Measurements from ENCODE around the gene ACO2. TPM values are rescaled to one million over a fixed set of nuclear protein-coding genes. Genes with fewer than 3 reads are reported as not detected.

Gene ACO2
- total RNA-seq, 1 experiment from 2014 or later = 76.7 TPM

DNA sequence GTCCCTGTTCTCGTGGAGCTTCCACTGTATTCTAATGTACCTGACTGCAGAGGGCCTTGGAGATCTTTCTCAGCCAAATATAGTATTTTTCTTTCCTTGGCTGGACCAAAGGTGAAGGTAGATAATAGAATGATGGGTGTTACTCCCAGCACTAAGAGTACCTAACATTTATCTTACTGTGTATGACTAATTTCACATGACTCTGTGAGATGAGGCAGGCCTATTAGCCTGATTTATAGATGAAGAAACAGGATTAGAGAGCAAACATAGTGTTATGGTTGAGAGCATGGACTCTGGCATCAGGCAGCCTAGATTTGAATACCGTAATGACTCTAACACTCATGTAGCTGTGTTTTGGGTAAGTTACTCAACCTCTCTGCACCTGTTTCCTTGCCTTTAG lies 2.7 kb downstream of the ACO2 start:
- H3K9me3 ChIP-seq (ENCODE audit: insufficient read depth, low read depth) = no peaks in the 10 kb centered on the region
- POLR2A ChIA-PET (ENCODE audit: unreplicated experiment) = no interaction called here
- TF ChIP-seq EZH2 (IDR thresholded peaks at IDR 0.05; ENCODE audit: low read depth) = no peak
- TF ChIP-seq, protein P1, sequence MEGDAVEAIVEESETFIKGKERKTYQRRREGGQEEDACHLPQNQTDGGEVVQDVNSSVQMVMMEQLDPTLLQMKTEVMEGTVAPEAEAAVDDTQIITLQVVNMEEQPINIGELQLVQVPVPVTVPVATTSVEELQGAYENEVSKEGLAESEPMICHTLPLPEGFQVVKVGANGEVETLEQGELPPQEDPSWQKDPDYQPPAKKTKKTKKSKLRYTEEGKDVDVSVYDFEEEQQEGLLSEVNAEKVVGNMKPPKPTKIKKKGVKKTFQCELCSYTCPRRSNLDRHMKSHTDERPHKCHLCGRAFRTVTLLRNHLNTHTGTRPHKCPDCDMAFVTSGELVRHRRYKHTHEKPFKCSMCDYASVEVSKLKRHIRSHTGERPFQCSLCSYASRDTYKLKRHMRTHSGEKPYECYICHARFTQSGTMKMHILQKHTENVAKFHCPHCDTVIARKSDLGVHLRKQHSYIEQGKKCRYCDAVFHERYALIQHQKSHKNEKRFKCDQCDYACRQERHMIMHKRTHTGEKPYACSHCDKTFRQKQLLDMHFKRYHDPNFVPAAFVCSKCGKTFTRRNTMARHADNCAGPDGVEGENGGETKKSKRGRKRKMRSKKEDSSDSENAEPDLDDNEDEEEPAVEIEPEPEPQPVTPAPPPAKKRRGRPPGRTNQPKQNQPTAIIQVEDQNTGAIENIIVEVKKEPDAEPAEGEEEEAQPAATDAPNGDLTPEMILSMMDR (conservative IDR thresholded peaks at IDR 0.05) = no peak

DNA sequence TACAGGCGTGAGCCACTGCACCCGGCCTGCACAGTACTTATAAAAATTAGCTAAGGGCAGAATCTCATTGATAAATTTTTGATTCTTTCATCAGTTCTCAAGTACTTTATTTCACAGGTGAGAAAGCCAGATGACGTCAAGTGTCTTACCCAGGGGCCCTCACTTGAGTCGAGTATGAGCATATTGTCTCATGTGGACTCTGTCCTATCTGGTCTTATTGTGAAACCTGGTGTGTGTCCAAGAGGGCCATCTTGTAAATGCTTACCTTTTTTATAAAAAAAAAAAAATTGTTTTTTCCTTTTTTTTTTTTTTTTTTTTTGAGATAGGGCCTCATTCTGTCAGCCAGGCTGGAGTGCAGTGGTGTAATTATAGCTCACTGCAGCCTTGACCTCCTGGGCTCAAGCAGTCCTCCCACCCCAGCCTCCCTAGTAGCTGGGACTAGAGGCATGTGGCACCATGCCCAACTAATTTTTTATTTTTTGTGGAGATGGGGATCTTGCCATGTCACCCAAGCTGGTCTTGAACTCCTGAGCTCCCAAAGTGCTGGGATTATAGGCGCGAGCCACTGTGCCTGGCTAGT lies 6.0 kb downstream of the ACO2 start:
- TF ChIP-seq EZH2 (IDR thresholded peaks at IDR 0.05; ENCODE audit: low read depth) = no peak
- TF ChIP-seq, protein P1 (conservative IDR thresholded peaks at IDR 0.05) = no peak
- Histone ChIP-seq H3K4me2 (no peak overlapping the region), H3F3A (ENCODE audit: insufficient read depth, low read depth) (peaks cover 12% of the 10 kb centered on the region; the same call in 1 of the 2 replicates), H3K27ac (no peak overlapping the region), H3K9me2 (ENCODE audit: insufficient read depth) (no peaks in the 10 kb centered on the region), H3K79me2 (ENCODE audit: low read depth) (peaks cover 95% of the 10 kb centered on the region), H4K20me1 (ENCODE audit: insufficient read depth) (peaks cover 62% of the 10 kb centered on the region), H3K27me3 (ENCODE audit: insufficient read depth, low read depth) (no peaks in the 10 kb centered on the region), H3K36me3 (ENCODE audit: low read depth) (peaks cover 12% of the 10 kb centered on the region; the same call in 1 of the 2 replicates), H3K9me3 (ENCODE audit: insufficient read depth, low read depth) (no peaks in the 10 kb centered on the region), H3K4me3 (no peak overlapping the region), H3K4me1 (replicated peaks; ENCODE audit: insufficient read depth) (peaks cover 13% of the 10 kb centered on the region), H2AFZ (no peak overlapping the region)
- no peak for DNase-seq
- CTCF ChIA-PET = interaction anchor here (0.7 kb wide), 2 partner anchors 18 to 189 kb away, joined by 5 to 7 read pairs; no protein-coding TSS in a partner anchor
- BruUV-seq (replicated peaks) = no TSS peak
- intact Hi-C loops (cut with micrococcal nuclease; ENCODE audit: unreplicated experiment) = no loop called here
- POLR2A ChIA-PET (ENCODE audit: unreplicated experiment) = no interaction called here

More for the DNA sequence above, 2.7 kb downstream of the ACO2 start:
- Histone ChIP-seq H3K9me2 (ENCODE audit: insufficient read depth) (no peaks in the 10 kb centered on the region), H3K27ac (no peak overlapping the region), H3F3A (ENCODE audit: insufficient read depth, low read depth) (peaks cover 12% of the 10 kb centered on the region; the same call in 1 of the 2 replicates), H4K20me1 (ENCODE audit: insufficient read depth) (peaks cover 30% of the 10 kb centered on the region), H3K36me3 (ENCODE audit: low read depth) (peaks cover 25% of the 10 kb centered on the region), H2AFZ (no peak overlapping the region), H3K4me1 (replicated peaks; ENCODE audit: insufficient read depth) (peaks cover 25% of the 10 kb centered on the region), H3K27me3 (ENCODE audit: insufficient read depth, low read depth) (no peaks in the 10 kb centered on the region), H3K4me3 (no peak overlapping the region), H3K79me2 (ENCODE audit: low read depth) (peaks cover 92% of the 10 kb centered on the region), H3K4me2 (no peak overlapping the region)
- DNase-seq = no peak
- no TSS peak for BruUV-seq (replicated peaks)
- CTCF ChIA-PET = no interaction called here
- intact Hi-C loops (cut with micrococcal nuclease; ENCODE audit: unreplicated experiment) = no loop called here

DNA sequence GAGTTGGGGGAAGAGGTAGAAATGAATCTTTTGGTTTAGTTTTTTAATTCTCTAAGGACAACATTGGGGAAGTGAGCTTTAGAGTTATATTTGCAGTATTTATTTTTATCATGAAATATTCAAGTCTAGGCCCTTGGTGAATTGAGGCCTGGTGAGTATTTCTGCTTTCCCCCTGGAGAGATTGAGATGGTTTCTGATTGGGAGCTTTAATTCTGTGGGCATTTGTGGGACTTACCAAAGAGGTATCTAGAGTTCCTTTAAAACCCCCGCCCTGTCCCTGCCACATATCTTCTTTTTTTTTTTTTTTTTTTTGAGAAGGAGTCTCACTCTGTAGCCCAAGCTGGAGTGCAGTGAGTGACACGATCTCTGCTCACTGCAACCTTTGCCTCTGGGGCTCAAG lies 9.6 kb downstream of the ACO2 start:
- H2AFZ ChIP-seq = no peak overlapping the region
- peaks cover 95% of the 10 kb centered on the region for H3K79me2 ChIP-seq (ENCODE audit: low read depth)
- H4K20me1 ChIP-seq (ENCODE audit: insufficient read depth) = peaks cover 79% of the 10 kb centered on the region
- ChIA-PET CTCF (no interaction called here), POLR2A (ENCODE audit: unreplicated experiment) (interaction anchor here (0.5 kb wide), 1 partner anchor 32 kb away, joined by 3 read pairs; no protein-coding TSS in a partner anchor)
- H3K27ac ChIP-seq = no peak overlapping the region
- no TSS peak for BruUV-seq (replicated peaks)
- H3K4me3 ChIP-seq = no peak overlapping the region
- H3F3A ChIP-seq (ENCODE audit: insufficient read depth, low read depth) = peaks cover 4% of the 10 kb centered on the region; the same call in 1 of the 2 replicates
- TF ChIP-seq, protein P1 (conservative IDR thresholded peaks at IDR 0.05) = no peak
- TF ChIP-seq EZH2 (IDR thresholded peaks at IDR 0.05; ENCODE audit: low read depth) = no peak
- intact Hi-C loops (cut with micrococcal nuclease; ENCODE audit: unreplicated experiment) = no loop called here
- no peak for DNase-seq
- no peaks in the 10 kb centered on the region for H3K27me3 ChIP-seq (ENCODE audit: insufficient read depth, low read depth)
- no peaks in the 10 kb centered on the region for H3K36me3 ChIP-seq (ENCODE audit: low read depth)
- no peaks in the 10 kb centered on the region for H3K9me2 ChIP-seq (ENCODE audit: insufficient read depth)
- H3K9me3 ChIP-seq (ENCODE audit: insufficient read depth, low read depth) = no peaks in the 10 kb centered on the region
- H3K4me1 ChIP-seq (replicated peaks; ENCODE audit: insufficient read depth) = no peaks in the 10 kb centered on the region
- H3K4me2 ChIP-seq = no peak overlapping the region
